Right lobe of liver (tissue), 6 donors: Measurements from ENCODE around the gene DIDO1. TPM values are rescaled to one million over a fixed set of nuclear protein-coding genes. Genes with fewer than 3 reads are reported as not detected.
A peak's percentile ranks its signal among the peaks of the same experiment; 100 is the strongest.
"Not testable (repeated sequence)": the region's sequence is repeated elsewhere in the genome, so short reads cannot be mapped to it uniquely, and the experiment has no call there.

Source experiments
- ATAC-seq, 4 donors: fragments of 200-7000 bp; cut with Tn5 transposase; one replicate each; pipeline ENCODE4 v1.9.1; 2020; ENCODE audit warnings: mild to moderate bottlenecking in 4 of 4, moderate library complexity in 4 of 4
- DNase-seq, 3 donors: peaks; one replicate each; pipeline ENCODE4 v3.0.0-alpha.2; 2020
- H3K27ac ChIP-seq, 3 donors: fragments of 200-600 bp; one replicate each; pipeline ENCODE4 v1.8.0; 2022
- H3K27me3 ChIP-seq, 2 donors: fragments of 200-600 bp; one replicate each; pipeline ENCODE4 v1.8.0; 2022
- H3K36me3 ChIP-seq, 4 donors: fragments of 200-600 bp; sonication (generic) in 1 of 4; one replicate each; pipeline versions ENCODE4 v1.5.1 to v1.8.0; 2017 to 2022; ENCODE audit warnings: control low read depth in 1 of 4
- H3K4me1 ChIP-seq, 4 donors: fragments of 200-600 bp; sonication (generic) in 1 of 4; one replicate each; pipeline versions ENCODE4 v1.5.1 to v1.8.0; 2017 to 2022; ENCODE audit warnings: control low read depth in 1 of 4
- H3K4me3 ChIP-seq, 3 donors: fragments of 200-600 bp; one replicate each; pipeline ENCODE4 v1.8.0; 2022
- H3K9me3 ChIP-seq, 4 donors: fragments of 200-600 bp; sonication (generic) in 1 of 4; one replicate each; pipeline versions ENCODE4 v1.5.1 to v1.8.0; 2017 to 2022; ENCODE audit warnings: control low read depth in 1 of 4
- CTCF ChIP-seq, 4 donors: fragments of 200-600 bp in 3 of 4; fragments of 450-650 bp in 1 of 4; IDR thresholded peaks; one replicate each; pipeline versions ENCODE4 v1.5.1 to v1.8.0; 2016 to 2022; ENCODE audit warnings: antibody characterized with exemption in 4 of 4, mild to moderate bottlenecking in 2 of 4
- POLR2A ChIP-seq: fragments of 450-650 bp; IDR thresholded peaks from one replicate; pipeline ENCODE4 v1.6.1; 2017; ENCODE audit warnings: antibody characterized with exemption, mild to moderate bottlenecking
- WGBS: methylation state at CpG from one replicate; pipeline ENCODE4 v1.1.6; 2018; ENCODE audit warnings: low coverage, low lambda C conversion rate; ENCODE audit not compliant: insufficient coverage; ENCODE audit errors: missing lambda C conversion rate; 5-methylcytosine and 5-hydroxymethylcytosine counted together
- intact Hi-C, 2 donors: fragments of 100-400 bp; cut with DNase I; formaldehyde crosslinking; loops; one replicate each; pipeline versions ENCODE4 v1.11.2 to v1.14.1; 2022
- total RNA-seq, 6 experiments: library from RNA; depleted of rRNA in 2 of 6; stranded (reverse); fragments of >200 nt in 2 of 6; fragmentation: NEBNext Ultra II Directional in 3 of 6; extraction: Animal tissue kit (Norgen Biotek cat#: 25700) in 3 of 6; gene quantifications; one replicate each; pipeline versions ENCODE4 v1.1.0 to v1.2.4, GENCODE V29; 2016 to 2023
- donor health status: DM: no; HTN: yes; CAD: no.
- donor health status: DM: no; HTN: no; CAD: no.
- donor health status: DM: no; HTN: no; CAD: no.
- donor health status: DM: no; HTN: yes; CAD: no.
- donor health status: DM: no; HTN: yes; CAD: no.

DIDO1 gene
- total RNA-seq, 6 experiments from 2014 or later = 18.3 to 28.1 (median 21.1) TPM

- H3K4me3 ChIP-seq = no peak overlapping the region
- DNase-seq = no peak
- 47% methylated on average over 3 of the region's 14 CpGs for WGBS
- H3K9me3 ChIP-seq = no peaks in the 10 kb centered on the region
- no peak for ATAC-seq
- intact Hi-C loops = loop anchor here in 1 of 2 donors (10.0 kb wide), 1 partner anchor 130 kb away; the partner anchor contains the start of gene BHLHE23
- H3K27me3 ChIP-seq = no peaks in the 10 kb centered on the region
- no peak overlapping the region for H3K27ac ChIP-seq
- H3K36me3 ChIP-seq = no peaks in the 10 kb centered on the region
- TF ChIP-seq POLR2A = no peak
- TF ChIP-seq CTCF (IDR thresholded peaks at IDR 0.05) = no peak
- H3K4me1 ChIP-seq = peaks cover 0 to 4% (median 0%) of the 10 kb centered on the region in 4 donors
Observed at GRCh38 chr20:62874964-62875344, 51.4 kb downstream of the DIDO1 start.

GRCh38 chr20:62873681-62874031, 52.6 kb downstream of the DIDO1 start:
- peak in 2 of 3 donors; percentile 68 to 71 for DNase-seq
- intact Hi-C loops = loop anchor here in 1 of 2 donors (10.0 kb wide), 1 partner anchor 131 kb away; the partner anchor contains the start of gene BHLHE23
- H3K27me3 ChIP-seq, H3K4me1 ChIP-seq, ATAC-seq, H3K4me3 ChIP-seq, H3K27ac ChIP-seq, H3K9me3 ChIP-seq, H3K36me3 ChIP-seq: not testable (repeated sequence)
- peak; percentile 39 to 61 (median 56) for TF ChIP-seq CTCF (IDR thresholded peaks at IDR 0.05)
- WGBS = 3% methylated on average over 12 of the region's 15 CpGs

GRCh38 chr20:62873280-62873679, 53.0 kb downstream of the DIDO1 start:
- peaks cover 0 to 4% (median 0%) of the 10 kb centered on the region in 4 donors for H3K4me1 ChIP-seq
- TF ChIP-seq CTCF (IDR thresholded peaks at IDR 0.05) = no peak
- no peak for TF ChIP-seq POLR2A
- H3K27ac ChIP-seq = no peak overlapping the region
- H3K4me3 ChIP-seq = no peak overlapping the region
- WGBS = 73% methylated on average over 7 of the region's 7 CpGs
- no peaks in the 10 kb centered on the region for H3K9me3 ChIP-seq
- DNase-seq = no peak
- intact Hi-C loops = loop anchor here in 1 of 2 donors (10.0 kb wide), 1 partner anchor 132 kb away; the partner anchor contains the start of gene BHLHE23
- ATAC-seq = no peak
- H3K27me3 ChIP-seq = no peaks in the 10 kb centered on the region
- no peaks in the 10 kb centered on the region for H3K36me3 ChIP-seq

GRCh38 chr20:62872862-62873261, 53.4 kb downstream of the DIDO1 start:
- DNase-seq (no peak), ATAC-seq (no peak)
- Histone ChIP-seq H3K4me3 (no peak overlapping the region), H3K27me3 (no peaks in the 10 kb centered on the region), H3K4me1 (peaks cover 0 to 4% (median 0%) of the 10 kb centered on the region in 4 donors), H3K9me3 (no peaks in the 10 kb centered on the region), H3K27ac (no peak overlapping the region), H3K36me3 (no peaks in the 10 kb centered on the region)
- intact Hi-C loops = loop anchor here in 1 of 2 donors (10.0 kb wide), 1 partner anchor 132 kb away; the partner anchor contains the start of gene BHLHE23
- WGBS = 81% methylated on average over 6 of the region's 6 CpGs
- TF ChIP-seq CTCF (IDR thresholded peaks at IDR 0.05) = no peak
- no peak for TF ChIP-seq POLR2A
